Left lobe of liver (tissue), 2 donors: ENCODE data around the gene PRMT3. TPM values are rescaled to one million over a fixed set of nuclear protein-coding genes. Genes with fewer than 3 reads are reported as not detected.
"Not testable (repeated sequence)": the region's sequence is repeated elsewhere in the genome, so short reads cannot be mapped to it uniquely, and the experiment has no call there.

Experiments used
- ATAC-seq: fragments of 200-7000 bp; cut with Tn5 transposase; one replicate; pipeline ENCODE4 v1.9.1; 2020; ENCODE audit warnings: mild to moderate bottlenecking, moderate library complexity
- DNase-seq: peaks from one replicate; pipeline ENCODE4 v3.0.0-alpha.2; 2020; ENCODE audit warnings: low spot score
- total RNA-seq: library from RNA; stranded (reverse); gene quantifications from one replicate; pipeline ENCODE4 v1.2.1, GENCODE V29; 2021
- donor health status: DM: no; HTN: no; CAD: no; lungs with moderate emphysema.
- donor health status: DM: no; HTN: yes; CAD: no.

PRMT3 gene
- total RNA-seq, 1 donor from 2014 or later: 4.1 TPM

GRCh38 chr11:20497124-20497792, 109.7 kb downstream of the PRMT3 start:
- ATAC-seq (no peak), DNase-seq (no peak)

DNA sequence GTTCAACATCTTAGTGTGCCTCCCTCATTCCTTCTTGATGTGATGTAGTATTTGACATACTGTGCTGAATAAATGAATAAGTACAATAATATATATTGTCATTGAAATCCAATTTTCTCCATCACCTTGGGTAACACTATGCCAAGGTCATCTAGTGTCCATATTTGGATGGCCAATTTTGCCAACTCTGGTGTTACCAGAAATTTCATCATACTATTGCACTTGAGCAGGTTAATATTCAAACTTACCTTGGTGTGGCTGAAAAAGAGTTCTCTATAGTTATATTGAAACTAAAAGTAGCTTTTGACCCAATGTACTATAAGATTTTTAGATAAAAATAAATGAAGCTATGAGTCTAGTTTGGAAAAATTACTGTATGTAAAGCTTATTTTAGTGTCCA, 113.7 kb downstream of the PRMT3 start:
- ATAC-seq (peak; percentile 91), DNase-seq (no peak)

DNA sequence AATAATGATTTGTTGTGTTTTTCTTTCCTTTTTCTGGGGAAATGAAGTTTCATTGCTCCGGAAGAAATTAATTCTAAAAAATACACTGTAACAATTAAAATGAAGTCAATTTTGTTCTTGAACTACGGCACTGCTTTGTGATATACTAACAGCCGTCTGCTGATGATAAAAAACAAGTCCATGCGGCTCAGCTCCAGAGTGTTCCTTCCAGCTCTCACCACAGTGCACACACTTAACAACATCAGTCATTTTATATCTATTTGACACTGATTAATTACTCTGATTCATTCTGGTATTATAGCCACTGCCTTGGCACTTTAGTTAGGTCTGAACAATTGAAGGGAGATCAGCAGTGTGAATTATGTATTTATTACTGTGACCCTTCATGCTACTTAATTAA, 114.5 kb downstream of the PRMT3 start:
- DNase-seq: no peak

GRCh38 chr11:20511982-20512381, 124.5 kb downstream of the PRMT3 start:
- DNase-seq (no peak), ATAC-seq (peak; percentile 98)

More for the DNA sequence above, 114.5 kb downstream of the PRMT3 start:
- peak; percentile 70 for ATAC-seq

GRCh38 chr11:20512869-20513268, 125.4 kb downstream of the PRMT3 start:
- no peak for ATAC-seq

DNA sequence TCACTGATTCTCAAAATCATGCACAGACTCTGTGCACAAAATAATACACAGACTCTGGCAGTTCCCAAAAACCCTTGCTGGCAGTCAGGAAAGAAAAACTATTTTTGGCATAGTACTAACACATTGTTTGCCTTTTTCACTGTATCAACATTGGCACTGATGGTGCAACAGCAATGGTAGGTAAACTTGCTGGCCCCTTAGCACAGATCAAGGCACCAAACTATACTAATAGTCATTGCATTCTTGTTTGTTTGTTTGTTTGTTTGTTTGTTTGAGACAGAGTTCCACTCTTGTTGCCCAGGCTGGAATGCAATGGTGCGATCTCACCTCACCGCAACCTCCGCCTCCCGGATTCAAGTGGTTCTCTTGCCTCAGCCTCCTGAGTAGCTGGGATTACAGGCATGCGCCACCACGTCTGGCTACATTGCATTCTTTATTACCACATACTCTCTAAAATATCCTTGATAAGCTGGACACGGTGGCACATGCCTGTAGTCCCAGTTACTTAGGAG, 130.9 kb downstream of the PRMT3 start:
- peak; percentile 51 for DNase-seq
- ATAC-seq: peak; percentile 96

More at GRCh38 chr11:20512869-20513268, 125.4 kb downstream of the PRMT3 start:
- DNase-seq: no peak

DNA sequence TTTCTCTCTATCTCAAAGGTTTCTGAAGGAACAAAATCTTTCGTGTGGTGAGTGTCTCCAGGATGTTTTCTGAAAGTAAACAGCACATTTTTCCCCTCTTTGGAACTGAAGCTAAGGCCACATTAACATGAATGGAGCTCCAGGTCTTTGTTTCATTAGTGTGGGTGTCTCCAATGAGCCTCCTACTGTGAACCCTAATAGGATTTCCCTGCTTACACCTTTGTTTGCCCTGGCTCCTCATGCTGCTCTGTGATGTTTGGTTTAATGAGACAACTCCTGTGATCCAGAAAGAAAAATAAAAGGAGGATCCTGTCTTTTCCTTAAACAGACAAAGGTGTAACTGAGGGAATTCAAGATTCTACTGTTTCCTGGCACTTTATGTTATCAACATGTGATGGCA, 135.0 kb downstream of the PRMT3 start:
- no peak for ATAC-seq
- no peak for DNase-seq

DNA sequence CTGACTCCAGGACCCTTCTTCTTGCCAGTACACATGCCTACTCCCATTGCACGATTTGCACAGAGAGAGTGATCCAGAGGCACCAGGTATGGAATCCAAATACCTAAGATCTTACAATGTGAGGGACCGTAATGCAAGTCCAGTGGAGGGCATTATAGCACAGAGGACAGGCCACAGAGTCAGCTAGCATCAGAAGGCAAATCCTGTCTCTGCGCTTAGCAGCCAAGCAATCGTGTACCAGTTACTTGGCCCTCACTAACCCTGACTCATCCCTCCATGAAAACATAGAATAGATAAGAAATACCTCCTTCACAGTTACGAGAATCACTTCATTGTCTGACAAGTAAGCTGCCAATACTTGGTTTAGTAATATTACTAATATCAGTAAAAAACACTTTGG, 142.2 kb downstream of the PRMT3 start:
- ATAC-seq (no peak), DNase-seq (no peak)

- no peak for ATAC-seq
- DNase-seq: no peak
Observed at GRCh38 chr11:20530942-20531703, 143.6 kb downstream of the PRMT3 start.

GRCh38 chr11:20535271-20535881, 147.9 kb downstream of the PRMT3 start:
- DNase-seq: no peak
- ATAC-seq: no peak

- ATAC-seq: no peak
- DNase-seq: no peak
Observed at GRCh38 chr11:20536365-20536764, 148.8 kb downstream of the PRMT3 start.

DNA sequence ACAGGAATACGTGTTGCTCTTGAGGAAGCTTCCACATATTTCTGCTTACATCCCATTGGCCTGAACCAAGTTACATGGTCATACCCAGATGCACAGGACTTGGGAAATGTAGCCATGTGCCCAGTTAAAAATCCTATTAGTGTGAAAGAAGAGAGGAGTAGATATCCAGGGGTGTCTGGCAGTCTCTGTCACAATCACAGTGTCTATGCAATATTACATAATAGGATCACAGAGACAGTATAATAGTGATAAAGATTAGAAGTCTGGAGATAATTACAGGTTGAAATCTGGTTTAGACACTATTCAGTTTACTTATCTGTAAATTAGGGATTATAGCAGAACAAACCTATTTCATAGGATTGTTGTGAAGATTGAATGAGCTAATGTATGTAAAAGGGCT, 149.3 kb downstream of the PRMT3 start:
- ATAC-seq (no peak), DNase-seq (no peak)

DNA sequence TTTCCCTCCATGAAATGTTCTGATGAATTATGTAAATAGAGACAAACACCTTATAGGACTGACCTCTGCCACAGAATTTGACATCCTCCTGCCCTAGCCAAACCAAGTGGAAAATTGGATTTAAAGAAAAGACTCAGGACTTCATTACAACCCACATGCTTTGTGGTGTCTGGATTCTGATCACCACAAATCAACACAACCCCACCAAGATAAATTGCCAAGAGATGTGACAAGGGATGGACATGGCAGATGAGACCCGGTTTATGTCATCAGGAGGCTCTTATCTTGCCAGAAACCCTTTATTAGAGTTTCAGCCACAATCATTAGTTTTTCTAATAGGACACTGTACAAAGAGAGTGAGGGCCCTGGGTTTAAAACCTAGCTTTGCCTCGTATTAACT, 154.0 kb downstream of the PRMT3 start:
- ATAC-seq (no peak), DNase-seq (no peak)

DNA sequence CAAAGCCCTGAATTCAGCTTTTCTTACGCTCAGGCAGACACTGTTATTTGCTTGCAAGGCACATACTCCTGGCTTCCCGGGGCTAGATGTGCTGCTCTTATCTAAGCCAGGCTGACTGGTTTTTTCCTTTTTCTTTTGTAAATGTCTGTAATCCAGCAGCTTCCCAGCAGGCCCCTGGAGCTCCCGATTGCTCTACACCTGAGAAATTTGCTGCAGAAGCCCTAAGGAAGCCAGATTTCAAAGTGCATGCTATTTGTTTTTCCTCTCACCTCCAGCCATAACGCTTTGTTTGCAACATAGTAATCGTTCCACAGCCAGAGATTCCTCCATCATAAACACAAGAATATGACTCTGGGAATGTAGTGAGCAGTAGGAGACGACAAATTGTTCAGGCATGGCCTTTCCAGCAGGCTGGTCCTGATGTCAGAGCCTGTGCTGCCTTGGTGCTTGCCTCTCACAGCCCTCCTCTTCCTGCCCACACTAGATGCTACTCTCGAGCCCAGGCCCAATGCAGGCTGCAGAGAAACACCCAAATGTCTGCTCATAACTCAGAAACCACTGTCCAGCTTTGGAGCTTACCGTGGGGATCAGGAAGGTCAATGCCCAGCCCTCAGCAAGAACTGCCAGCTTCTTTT, 157.2 kb downstream of the PRMT3 start:
- DNase-seq (no peak), ATAC-seq (no peak)

- no peak for DNase-seq
- ATAC-seq: no peak
Observed at GRCh38 chr11:20547411-20547810, 159.9 kb downstream of the PRMT3 start.

DNA sequence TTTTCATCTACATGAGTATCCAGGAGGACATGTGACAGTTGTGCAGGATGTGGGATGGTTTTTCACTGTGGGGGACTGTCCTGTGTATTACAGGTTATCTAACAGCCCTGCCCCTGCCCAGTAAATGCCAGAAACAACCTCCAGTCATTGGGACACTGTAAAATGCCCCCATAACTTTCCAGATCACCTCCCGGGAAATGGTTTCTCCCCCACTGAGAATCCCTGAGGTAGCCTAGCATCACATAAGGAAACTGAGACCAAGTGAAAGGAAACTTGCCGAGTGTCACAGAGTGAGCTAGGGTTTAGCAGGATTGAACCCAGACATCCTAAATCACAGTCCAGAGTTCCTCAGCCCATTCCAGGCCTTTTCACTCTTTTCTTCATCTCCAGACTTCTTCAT, 163.6 kb downstream of the PRMT3 start:
- no peak for DNase-seq
- ATAC-seq: no peak

DNA sequence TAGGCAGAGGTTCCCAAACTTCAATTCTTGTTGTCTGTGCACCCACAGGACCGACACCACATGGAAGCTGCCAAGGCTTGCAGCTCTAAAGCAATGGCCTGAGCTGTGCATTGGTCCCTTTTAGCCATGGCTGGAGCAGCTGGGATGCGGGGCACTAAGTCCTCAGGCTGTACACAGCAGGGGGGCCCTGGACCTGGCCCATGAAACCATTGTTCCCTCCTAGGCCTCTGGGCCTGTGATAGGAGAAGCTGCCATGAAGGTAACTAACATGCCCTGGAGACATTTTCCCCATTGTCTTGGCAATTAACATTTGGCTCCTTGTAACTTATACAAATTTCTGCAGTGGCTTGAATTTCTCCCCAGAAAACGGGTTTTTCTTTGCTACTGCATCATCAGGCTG, 168.3 kb downstream of the PRMT3 start:
- DNase-seq (no peak), ATAC-seq (no peak)

DNA sequence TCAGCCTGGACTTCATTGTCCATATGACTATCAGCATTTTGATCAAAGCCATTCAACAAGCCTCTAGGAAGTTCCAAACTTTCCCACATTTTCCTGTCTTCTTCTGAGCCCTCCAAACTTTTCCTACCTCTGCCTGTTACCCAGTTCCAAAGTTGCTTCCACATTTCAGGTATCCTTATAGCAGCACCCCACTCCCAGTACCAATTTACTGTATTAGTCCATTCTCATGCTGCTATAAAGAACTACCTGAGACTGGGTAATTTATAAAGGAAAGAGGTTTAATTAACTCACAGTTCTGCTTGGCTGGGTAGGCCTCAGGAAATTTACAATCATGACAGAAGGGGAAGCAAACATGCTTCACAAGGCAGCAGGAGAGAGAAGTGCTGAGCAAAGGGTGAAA, 168.9 kb downstream of the PRMT3 start:
- not testable (repeated sequence) for ATAC-seq, DNase-seq

- ATAC-seq: no peak
Observed at GRCh38 chr11:20558741-20559140, 171.2 kb downstream of the PRMT3 start.

More at GRCh38 chr11:20558741-20559140, 171.2 kb downstream of the PRMT3 start:
- DNase-seq: no peak
